HG03342 (cell line): ENCODE results near the gene GPR157.

Experiments used
- ATAC-seq: cut with Tn5 transposase; IDR thresholded peaks from one replicate; pipeline ENCODE4 v1.9.1; 2021; ENCODE audit warnings: mild to moderate bottlenecking, moderate library complexity; ENCODE audit not compliant: unreplicated experiment

The GPR157 gene

DNA sequence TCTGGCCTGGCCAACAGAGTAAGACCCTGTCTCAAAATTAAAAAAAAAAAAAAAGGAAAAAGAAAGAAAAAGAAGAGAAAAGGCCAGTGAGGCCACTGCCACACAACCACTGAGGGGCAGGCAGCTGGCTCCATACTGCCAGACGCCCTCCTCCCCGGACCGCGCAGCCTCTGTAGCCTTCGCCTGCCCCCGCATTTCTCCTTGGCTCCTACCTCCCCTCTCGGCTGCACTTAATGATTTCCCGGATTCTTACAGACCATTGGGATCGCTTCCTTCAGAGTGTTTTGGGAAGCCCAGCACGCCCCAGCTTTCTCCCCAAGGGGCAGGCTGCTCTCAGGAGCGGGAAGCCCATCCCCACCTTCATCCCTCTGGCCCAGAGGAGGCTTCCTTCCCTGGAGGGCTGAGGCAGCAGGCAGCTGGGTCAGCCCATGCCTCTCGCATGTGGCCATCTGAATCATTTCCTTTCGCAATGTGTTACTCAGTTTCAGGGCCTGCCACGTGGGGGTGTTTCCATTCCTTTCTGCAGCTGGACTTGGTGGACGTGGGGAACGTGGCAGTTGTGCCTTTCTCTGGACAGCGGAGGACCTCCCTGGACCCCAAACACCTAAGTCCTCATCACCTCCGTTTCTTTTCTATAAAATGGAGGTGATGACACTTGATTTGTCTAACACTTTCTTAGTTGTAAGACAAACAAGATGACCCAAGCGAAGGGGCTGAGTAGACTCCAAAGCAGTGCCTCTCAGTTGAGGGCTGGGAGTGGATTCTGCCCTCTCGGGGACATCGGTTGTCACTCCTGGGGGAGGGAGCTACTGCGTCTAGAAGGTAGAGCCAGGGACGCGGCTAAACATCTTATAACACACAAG lies 61.7 kb downstream of the GPR157 start:
- ATAC-seq: no peak

DNA sequence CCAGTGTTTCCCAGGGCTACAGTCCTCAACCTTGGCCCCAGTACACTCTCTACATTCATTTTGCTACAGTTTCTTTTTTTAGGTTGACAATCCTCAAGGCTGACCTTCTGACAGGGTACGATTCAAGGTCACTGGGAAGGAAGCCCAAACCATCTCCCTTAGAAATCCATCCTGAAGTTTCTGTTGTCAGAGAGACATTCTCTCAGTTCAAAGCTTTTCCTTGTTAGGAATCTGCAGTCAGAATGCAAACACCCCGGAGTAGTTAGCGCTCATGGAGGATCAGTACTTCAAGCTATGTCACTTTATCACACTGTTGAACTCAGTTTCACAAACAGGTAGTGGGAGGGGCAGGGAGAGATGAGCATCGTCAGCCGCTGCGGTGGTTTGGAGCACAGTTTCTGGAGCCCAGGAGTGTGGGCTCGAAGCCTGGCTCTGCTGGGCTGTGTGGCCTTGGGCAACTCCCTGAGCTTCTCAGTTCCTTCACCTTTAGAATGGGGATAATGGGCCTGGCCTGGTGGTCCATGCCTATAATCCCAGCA lies 63.6 kb downstream of the GPR157 start:
- ATAC-seq: no peak

DNA sequence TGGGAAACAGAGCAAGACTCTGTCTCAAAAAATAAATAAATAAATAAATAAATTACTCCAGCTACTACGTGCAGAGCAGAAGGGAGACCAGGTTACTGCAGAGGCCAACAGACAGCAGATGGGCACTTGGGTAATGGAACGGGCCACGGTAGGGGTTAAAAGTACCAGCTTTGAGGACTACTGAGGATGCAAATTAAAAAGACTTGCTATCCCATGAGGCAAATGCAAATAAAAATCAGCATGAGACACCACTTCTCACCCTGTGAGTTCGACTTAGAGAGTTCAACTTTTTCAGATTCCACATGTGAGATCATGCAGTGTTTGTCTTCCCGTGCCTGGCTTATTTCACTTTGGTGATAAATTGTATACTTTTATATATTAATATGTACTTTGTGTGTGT lies 66.1 kb downstream of the GPR157 start:
- no peak for ATAC-seq

GRCh38 chr1:9062021-9062471 lies 66.9 kb downstream of the GPR157 start:
- no peak for ATAC-seq

- ATAC-seq: no peak
Measured at GRCh38 chr1:9061252-9061960, 67.5 kb downstream of the GPR157 start.

GRCh38 chr1:9059891-9060744 lies 68.8 kb downstream of the GPR157 start:
- ATAC-seq: no peak

DNA sequence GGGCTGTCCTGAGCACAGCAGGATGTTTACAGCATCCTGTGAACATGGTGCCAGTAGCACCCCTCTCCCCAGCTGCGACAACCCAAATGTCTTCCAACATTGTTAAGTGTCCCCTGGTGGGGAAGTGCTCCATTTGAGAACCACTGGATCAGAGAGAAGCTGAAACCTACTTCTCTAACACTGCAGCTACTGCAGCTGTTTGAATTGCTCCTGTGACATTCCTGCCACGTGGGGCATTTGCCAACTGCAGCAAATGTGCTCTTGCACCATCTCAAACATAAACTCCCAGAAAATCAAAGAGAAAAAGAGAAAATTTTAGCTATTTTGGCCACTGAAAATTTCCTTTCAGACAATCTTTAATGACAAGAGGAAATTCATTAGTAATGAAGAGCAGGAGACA lies 70.4 kb downstream of the GPR157 start:
- no peak for ATAC-seq

GRCh38 chr1:9057851-9058250 lies 71.1 kb downstream of the GPR157 start:
- no peak for ATAC-seq

- no peak for ATAC-seq
Measured at GRCh38 chr1:9052272-9053049, 76.4 kb downstream of the GPR157 start.

- no peak for ATAC-seq
Measured at GRCh38 chr1:9051379-9051778, 77.5 kb downstream of the GPR157 start.

DNA sequence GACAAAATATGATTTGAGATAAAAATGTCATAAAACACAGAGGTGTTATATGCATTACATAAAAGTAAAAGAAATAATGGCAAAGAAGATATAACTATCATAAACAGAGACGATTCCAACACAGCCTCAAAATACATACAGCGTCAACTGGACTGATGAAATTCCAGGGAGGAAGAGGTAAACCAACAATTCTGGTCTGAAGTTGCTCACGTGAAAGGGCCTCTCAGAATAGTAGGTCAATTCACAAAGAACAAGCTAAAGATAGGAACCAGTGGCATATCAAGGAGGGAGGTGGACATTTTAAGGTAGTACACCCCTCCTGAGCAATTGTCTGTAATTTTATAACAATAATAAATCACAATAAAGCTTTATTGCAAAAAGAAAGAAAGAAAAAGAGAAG lies 78.1 kb downstream of the GPR157 start:
- no peak for ATAC-seq
